ENCODE results near the gene USO1.
"Not testable (repeated sequence)": the region's sequence is repeated elsewhere in the genome, so short reads cannot be mapped to it uniquely, and the experiment has no call there.

Gene USO1
- 55.5 reads per million, percentile 70 among the genes with 10 or more reads in this experiment for total RNA-seq

DNA sequence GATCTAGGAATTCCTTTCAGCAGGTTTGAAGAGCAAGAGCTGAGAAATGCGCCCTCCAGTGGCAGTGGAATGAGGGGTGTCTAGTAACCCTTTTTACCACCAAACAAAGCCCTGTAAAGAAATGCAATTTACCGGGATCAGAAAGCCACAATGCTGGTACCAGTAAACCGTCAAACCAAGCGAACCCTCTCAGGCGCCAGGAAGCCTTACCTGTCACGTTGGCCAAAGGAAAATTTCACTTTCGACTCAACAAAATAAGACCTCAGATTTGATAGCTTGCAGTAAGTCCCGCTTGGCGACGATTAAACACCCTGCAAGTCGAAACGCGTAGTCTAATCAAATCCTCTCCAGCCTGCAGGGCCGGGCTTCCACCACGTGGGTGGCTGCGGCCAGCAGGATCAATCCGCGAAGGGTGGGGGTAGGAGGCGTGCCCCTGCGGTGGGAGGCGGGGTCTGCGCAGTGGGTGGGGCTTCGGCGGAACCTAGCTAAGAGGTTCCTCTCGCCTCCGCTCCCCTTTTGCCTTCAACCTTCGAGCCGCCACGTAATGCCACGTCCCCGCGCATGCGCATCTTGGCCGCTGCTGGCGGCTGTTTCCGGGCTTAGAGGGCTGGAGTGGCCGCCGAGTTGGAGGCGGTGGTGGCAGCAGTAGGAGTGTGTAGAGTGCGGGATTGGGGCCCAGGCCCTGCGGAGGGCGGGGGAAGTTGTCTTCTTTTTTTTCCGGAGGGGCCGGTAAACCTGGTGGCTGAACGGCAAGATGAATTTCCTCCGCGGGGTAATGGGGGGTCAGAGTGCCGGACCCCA lies at the start of gene USO1:
Gene USO1 (plus strand): TSS at position 512 of the 801 bp plus-strand sequence. CDS start 243 bp downstream, at position 755.
- peak; percentile 98 for DNase-seq

DNA sequence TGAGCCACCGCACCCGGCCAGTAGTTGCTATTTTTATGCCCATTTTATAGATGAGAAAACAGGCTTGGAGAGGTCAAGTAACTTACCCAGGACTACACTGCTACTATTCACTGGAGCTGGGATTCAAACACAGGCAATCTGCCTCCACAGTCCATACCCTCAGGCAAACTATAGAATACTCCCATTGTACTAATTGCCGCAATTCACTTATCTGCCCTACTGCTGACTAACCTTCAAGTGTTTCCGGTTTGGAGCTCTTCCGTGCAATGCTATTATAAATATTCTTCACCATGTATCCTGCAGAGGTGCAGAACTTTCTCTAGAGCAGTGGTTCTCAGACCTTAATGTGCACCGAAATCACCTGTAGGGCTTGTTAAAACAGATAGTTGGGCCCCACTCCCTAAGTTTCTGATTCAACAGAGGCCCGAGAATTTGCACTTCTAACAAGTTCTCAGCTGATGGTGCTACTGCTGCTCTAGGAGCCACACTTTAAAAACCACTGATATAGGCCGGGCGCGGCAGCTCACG lies 49.3 kb upstream of the USO1 start:
- DNase-seq: no peak

DNA sequence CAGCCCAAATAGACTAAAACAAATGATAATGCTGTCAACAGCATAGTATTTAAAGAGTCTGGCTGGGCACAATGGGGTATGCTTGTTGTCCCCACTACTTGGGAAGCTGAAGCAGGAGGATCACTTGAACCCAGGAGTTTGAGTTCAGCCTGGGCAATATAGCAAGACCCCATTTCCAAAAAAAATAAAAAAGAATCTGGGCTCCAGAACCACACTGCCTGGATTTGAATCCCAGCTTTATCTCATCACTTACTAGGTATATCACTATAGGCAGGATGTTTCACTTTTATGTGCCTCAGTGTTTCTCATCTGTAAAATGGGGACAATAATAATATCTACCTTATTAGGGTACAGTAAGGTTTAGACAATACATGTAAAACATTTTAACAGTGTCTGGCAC lies 45.9 kb upstream of the USO1 start:
- no peak for DNase-seq

DNA sequence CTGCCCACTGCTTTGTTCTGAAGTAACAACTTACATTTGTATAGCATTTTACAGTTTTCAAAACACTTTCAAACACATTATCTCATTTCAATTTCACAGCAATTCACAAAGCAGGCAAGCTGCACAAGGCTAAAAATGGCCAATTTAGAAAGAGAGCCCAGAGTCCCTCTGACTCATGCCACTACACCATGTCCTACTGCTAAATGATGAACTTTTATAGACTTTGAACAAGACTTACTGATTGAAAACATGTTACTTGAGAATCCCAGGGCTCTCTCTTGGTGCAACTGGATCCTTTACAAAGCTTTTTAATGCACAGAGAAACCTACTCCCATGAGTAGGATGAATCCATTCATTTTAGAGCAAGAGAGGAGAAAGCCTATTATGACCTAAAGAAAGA lies 45.4 kb upstream of the USO1 start:
- no peak for DNase-seq

DNA sequence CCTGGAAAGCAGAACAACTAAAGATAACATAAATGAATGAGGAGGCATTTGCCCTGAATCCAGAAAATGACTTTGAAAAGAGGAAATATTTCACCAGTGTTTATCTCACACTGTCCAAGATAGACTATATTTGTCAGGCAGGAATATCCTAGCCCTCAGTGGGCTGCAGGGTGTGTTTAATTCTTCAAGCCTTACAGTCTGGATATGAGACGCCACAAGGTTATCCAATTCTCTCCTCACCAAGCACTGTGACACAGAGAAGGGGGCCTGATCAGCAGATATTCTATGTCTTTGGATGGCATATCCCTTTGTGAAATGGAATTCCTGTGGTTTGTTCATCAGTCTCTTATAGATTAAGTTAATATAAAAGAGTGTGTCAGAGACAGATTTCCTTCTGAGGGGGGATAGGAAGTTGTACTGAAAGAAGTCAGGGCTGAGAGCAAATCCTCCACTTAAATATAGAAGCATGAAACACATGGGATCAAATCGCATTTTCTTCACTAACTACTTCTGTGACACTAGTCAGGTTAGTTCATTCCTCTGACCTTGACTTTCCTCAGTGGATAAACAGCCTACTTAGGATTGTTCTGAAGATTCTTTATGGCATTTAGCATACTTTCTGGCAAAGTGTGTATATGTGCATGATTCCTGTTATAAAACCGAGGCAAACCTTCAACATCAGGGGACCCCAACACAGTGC lies 44.4 kb upstream of the USO1 start:
- no peak for DNase-seq

DNA sequence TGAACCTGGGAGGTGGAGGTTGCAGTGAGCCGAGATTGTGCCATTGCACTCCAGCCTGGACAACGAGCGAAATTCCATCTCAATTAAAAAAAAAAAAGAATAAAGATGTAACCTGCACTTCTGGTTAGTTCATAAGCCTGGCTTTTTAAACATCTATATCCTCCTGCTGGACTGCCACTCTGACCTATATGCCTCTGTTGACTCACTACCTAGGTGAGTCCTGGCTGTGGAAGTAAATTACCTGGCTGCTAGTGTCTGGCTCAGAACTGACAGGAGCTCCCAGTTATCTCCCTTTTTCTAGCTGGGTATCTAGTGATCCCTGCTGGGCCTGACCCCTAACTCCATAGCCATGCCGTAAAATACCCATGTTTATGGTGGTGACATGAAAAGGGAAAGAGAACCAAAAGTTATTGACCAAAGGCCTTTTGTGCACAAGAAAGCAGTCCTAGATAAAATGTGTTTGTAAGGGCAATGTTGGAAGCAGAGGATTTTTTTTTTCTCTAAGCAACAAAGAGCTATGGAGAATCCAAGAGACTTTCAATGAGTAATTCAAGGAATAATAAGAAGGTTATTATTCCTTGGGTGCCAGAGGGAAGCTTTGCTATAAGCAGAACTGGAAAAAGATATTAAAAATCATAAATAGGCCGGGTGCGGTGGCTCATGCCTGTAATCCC lies 40.8 kb upstream of the USO1 start:
- no peak for DNase-seq

DNA sequence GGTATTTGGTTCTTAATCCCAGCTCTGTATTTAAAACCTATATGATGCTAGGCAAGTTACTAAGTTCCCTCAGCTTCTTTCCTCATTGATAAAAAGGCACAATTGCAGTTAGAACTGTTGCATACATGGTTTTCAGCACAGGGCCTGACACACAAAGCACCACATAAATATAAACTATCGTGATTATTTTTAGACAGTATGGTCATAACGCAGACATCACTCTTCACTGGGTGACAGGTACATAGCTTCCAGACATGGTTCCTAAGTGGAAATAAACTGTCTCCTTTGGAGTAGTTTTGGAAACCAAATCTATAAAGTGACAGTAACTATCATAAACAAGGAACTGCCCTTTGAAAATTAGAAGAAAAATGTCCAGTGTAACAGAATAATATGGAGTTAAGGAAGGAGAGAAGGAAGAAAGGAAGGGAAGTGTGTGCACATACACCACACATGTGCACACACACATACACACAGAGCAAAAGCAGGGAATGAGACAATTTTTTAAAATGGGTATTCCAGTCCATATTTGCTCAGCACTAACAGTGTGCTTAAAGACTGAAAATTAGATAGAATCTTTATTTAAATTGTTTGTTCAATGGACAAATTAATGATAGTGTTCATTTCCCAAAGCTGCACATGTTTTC lies 38.7 kb upstream of the USO1 start:
- DNase-seq: no peak

GRCh38 chr4:75686346-75686745 lies 38.0 kb upstream of the USO1 start:
- DNase-seq: no peak

GRCh38 chr4:75687125-75687524 lies 37.3 kb upstream of the USO1 start:
- DNase-seq: not testable (repeated sequence)

GRCh38 chr4:75692066-75692465 lies 32.3 kb upstream of the USO1 start:
- DNase-seq: not testable (repeated sequence)

GRCh38 chr4:75696071-75696470 lies 28.3 kb upstream of the USO1 start:
- peak; percentile 8 for DNase-seq

- no peak for DNase-seq
These were observed 27.8 kb upstream of the USO1 start for GRCh38 chr4:75696581-75696980.

DNA sequence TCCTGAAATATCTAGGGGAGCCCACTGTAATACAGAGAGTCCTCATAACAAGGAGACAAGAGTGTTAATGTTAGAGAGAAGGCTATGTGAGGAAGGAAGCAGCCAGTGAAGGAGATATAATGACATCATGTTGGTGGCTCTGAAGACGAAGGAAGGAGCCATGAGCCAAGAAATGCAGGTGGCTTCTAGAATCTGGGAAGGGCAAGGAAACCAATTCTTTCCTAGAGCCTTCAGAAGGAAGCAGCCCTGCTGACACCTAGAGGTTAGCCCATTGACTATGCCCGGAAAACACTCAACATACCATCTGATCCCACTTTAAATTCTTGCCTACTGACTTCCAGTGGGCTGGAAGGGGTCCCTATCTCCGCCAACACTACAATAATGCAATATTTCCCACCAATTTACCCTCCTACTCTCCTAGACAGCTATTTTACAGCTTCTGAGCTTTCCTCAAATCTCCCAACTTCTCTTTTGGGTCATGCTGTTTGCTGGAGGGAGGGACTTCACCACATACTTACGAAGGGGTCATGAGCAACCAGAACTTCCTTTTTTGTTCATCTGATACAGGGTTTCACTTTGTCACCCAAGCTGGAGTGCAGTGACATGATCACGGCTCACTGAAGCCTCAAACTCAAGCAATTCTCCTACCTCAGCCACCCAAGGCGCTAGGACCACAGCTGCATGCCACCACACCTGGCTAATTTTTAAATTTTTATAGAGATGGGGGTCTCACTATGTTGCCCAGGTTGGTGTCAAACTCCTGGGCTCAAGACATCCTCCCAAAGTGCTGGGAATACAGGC lies 26.0 kb upstream of the USO1 start:
- DNase-seq: no peak

GRCh38 chr4:75698963-75699228 lies 25.5 kb upstream of the USO1 start:
- DNase-seq: no peak

DNA sequence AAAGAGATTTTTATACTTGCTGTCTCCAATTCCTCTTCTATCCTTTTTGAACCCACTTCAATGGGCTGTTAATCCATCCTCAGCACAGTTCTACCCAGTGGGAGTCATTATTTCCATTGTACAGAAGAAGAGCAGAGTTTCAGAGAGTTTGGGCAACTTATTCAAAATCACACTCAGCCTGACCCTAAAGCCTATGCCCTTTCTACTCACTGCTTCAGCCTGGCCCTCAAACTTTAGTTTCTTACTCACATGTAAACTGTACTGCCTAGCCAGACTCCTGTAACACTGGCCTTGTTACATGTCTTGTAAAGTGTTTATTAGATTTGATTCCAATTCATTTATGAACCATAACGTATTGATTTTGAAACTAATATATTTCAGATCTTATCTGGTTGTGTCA lies 25.1 kb upstream of the USO1 start:
- DNase-seq: no peak

GRCh38 chr4:75702919-75703411 lies 21.4 kb upstream of the USO1 start:
- DNase-seq: no peak

DNA sequence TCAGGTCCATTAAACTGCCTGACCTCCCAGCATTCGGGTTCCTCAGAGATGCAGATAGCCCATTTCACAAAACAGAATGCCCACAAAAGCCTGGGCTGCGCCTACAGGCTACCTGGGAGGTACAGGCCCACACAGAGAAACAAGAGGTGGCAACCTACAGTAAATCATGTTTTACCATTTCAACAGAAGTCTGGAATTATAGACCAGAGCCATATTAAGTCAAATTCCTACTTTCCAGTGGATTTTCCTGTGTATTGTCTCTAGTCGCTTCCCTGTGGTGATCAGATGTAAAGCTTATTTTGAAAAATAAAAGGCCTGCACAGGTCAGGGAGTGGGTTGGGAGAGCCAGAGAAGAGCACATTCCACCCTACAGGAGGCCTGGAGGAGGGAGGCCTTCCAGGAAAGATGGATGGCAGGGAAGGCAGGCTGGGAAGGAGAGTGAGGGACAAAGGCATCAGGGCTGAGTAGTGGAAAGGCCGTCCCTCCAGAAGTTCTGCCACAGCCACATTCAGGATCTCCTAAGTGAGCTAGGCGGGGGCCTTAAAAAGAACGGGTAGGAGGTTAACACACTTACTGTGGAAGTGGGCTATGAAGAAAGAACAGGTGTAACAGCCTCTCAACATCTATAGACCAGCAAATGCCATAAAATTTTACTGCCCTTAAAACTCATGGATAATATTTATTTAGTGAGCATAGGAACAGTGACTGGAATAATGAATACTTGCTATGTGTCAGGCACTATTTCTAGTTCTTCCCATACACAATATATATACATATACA lies 19.0 kb upstream of the USO1 start:
- no peak for DNase-seq

DNA sequence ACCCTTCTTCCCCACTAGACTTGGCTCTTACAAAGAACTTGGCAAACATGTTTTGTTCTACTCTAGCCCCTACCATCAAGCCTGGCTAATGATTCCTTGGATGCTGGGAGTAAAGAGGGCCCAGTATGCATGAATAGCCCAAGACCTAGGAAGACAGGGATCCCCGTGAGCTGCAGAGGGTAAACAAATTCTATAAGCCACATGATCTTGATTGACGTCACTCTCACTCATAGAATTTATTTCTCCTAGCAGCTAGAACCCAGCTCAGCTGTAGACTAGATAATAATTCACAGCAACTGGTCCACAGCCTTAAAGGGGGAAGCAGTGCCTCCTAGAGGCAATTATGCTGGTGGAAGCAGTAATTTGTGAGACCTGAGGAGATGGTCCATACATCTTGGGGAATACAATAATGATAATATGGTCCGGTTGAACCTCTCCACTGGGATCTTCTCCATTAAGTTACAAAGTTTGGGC lies 16.1 kb upstream of the USO1 start:
- DNase-seq: peak; percentile 19

DNA sequence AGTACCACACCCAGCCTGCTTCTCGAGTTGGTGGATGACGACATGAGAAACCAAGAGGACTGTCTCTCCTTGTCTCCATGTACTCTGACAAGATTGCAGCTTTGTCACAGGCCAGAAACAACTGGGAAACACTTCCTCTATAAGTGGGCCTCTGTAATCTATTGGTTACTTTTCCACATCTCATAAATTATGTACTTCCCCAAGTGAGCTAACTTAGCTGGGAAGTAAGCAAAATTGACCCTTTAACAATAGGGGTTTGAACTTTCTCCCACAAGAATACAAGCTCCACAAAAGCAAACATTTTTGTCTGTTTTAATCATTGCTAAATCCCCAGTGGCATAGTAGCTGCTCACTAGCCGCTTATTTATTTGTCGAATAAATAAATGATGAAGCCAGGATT lies 14.1 kb upstream of the USO1 start:
- no peak for DNase-seq

GRCh38 chr4:75714011-75714410 lies 10.4 kb upstream of the USO1 start:
- no peak for DNase-seq

DNA sequence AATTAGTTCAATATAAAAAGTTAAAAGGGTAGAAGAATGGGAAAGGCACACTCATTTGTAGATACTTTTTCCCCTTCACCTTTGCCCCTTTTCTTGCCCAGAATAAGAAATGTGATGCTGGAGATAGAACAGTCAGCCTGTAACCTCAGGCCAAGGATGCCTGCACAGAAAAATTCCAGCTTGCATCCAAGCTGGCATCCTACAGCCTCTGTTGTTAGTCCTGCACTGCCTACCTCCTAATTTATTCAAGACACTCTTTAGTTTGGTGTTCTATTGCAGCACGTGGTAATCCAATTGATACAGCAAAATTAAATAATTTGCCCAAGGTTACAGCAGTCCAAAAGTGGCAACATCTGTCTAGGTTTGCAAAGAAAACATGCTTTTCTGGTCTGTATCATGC lies 9.7 kb upstream of the USO1 start:
- DNase-seq: no peak

Data from effector CD4-positive, alpha-beta T cell (primary cell).